Esophagus muscularis mucosa (tissue), 4 donors: ENCODE measurements around the gene ACY1.

Experiments used
- CTCF ChIP-seq, 3 experiments: fragments of 200-600 bp in 2 of 3; fragments of 450-650 bp in 1 of 3; sonication (generic) in 2 of 3; IDR thresholded peaks; one replicate each; pipeline ENCODE4 v1.5.1; 2017 to 2019; ENCODE audit warnings: antibody characterized with exemption in 3 of 3, mild to moderate bottlenecking in 2 of 3, moderate library complexity in 1 of 3
- EP300 ChIP-seq: sonication (generic); formaldehyde crosslinking; IDR thresholded peaks from one replicate; pipeline ENCODE4 v1.6.1; 2017; ENCODE audit warnings: antibody characterized with exemption
- POLR2A ChIP-seq: fragments of 450-650 bp; IDR thresholded peaks from one replicate; pipeline ENCODE4 v1.6.1; 2017; ENCODE audit warnings: antibody characterized with exemption, moderate library complexity, mild to moderate bottlenecking, low read depth
- POLR2AphosphoS5 ChIP-seq, 2 donors: sonication (generic); formaldehyde crosslinking; IDR thresholded peaks; one replicate each; pipeline ENCODE4 v1.6.1; 2017; ENCODE audit warnings: antibody characterized with exemption in 2 of 2

DNA sequence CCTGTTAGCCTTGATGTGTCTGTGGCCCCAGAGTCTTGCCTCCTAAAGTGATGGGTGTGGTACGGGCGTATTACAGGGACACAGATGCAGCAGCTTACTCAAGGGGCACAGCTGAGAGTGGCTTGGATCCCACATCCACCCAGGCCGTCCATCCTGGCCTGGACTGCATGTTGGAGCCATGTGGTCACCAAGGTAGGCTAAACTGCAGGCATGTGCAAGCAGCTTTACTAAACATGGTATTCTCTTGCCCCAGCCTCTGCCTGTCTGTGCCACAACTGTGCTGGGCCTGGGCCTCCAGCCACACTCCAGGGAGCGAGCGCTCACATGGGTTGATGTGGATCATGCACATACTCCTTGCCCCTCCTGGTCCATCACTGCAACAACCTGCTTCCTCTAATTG is 34.2 kb upstream of the ACY1 start:
- no peak for TF ChIP-seq CTCF (IDR thresholded peaks at IDR 0.05)
- no peak for TF ChIP-seq POLR2A
- TF ChIP-seq POLR2AphosphoS5 (IDR thresholded peaks at IDR 0.05): no peak
- TF ChIP-seq EP300: no peak
